Spleen (tissue), 11 donors: Measurements from ENCODE around the gene C9orf78. TPM values are rescaled to one million over a fixed set of nuclear protein-coding genes. Genes with fewer than 3 reads are reported as not detected.
"Not testable (repeated sequence)": the region's sequence is repeated elsewhere in the genome, so short reads cannot be mapped to it uniquely, and the experiment has no call there.

Source experiments
- DNase-seq: peaks from one replicate; pipeline ENCODE4 v3.0.0-alpha.2; 2020
- H3K27ac ChIP-seq, 8 donors: fragments of 200-600 bp; sonication (generic) in 7 of 8; 1 replicate in 4 of 8; 2 replicates in 4 of 8; pipeline versions ENCODE4 v1.5.0 to v1.8.0; 2016 to 2021; ENCODE audit warnings: inconsistent platforms in 4 of 8, mild to moderate bottlenecking in 4 of 8, moderate library complexity in 1 of 8
- H3K27me3 ChIP-seq, 7 donors: fragments of 200-600 bp; sonication (generic) in 6 of 7; replicated peaks in 1 of 7; 1 replicate in 4 of 7; 2 replicates in 3 of 7; pipeline versions ENCODE4 v1.5.0 to v1.8.0; 2016 to 2021; ENCODE audit warnings: inconsistent platforms in 3 of 7, mild to moderate bottlenecking in 1 of 7
- H3K36me3 ChIP-seq, 6 donors: fragments of 200-600 bp; sonication (generic) in 5 of 6; 1 replicate in 4 of 6; 2 replicates in 2 of 6; pipeline versions ENCODE4 v1.5.0 to v1.8.0; 2016 to 2021; ENCODE audit warnings: inconsistent platforms in 2 of 6
- H3K4me1 ChIP-seq, 6 donors: fragments of 200-600 bp; sonication (generic) in 5 of 6; 1 replicate in 3 of 6; 2 replicates in 3 of 6; pipeline versions ENCODE4 v1.5.0 to v1.8.0; 2016 to 2021; ENCODE audit warnings: inconsistent platforms in 3 of 6
- H3K4me3 ChIP-seq, 8 donors: fragments of 200-600 bp; sonication (generic) in 7 of 8; 1 replicate in 4 of 8; 2 replicates in 4 of 8; pipeline versions ENCODE4 v1.5.0 to v1.8.0; 2016 to 2021; ENCODE audit warnings: inconsistent platforms in 4 of 8, mild to moderate bottlenecking in 4 of 8, moderate library complexity in 2 of 8
- H3K9me3 ChIP-seq, 8 donors: fragments of 200-600 bp; sonication (generic) in 7 of 8; 1 replicate in 4 of 8; 2 replicates in 4 of 8; pipeline versions ENCODE4 v1.5.0 to v1.8.0; 2016 to 2021; ENCODE audit warnings: inconsistent platforms in 4 of 8
- CTCF ChIP-seq, 11 experiments: fragments of 200-600 bp in 7 of 11; fragments of 450-650 bp in 4 of 11; sonication (generic) in 4 of 11; IDR thresholded peaks in 8 of 11; conservative IDR thresholded peaks in 3 of 11; 1 replicate in 7 of 11; 2 replicates in 4 of 11; pipeline versions ENCODE4 v1.4.0 to v1.8.0; 2016 to 2021; ENCODE audit warnings: antibody characterized with exemption in 11 of 11, inconsistent platforms in 4 of 11, mild to moderate bottlenecking in 1 of 11
- POLR2A ChIP-seq, 3 donors: fragments of 450-650 bp; IDR thresholded peaks; one replicate each; pipeline ENCODE4 v1.5.1; 2017; ENCODE audit warnings: antibody characterized with exemption in 3 of 3, mild to moderate bottlenecking in 1 of 3
- POLR2AphosphoS5 ChIP-seq, 3 donors: sonication (generic); formaldehyde crosslinking; IDR thresholded peaks; one replicate each; pipeline ENCODE4 v1.5.1; 2017; ENCODE audit warnings: antibody characterized with exemption in 3 of 3
- WGBS, 5 donors: extraction: QIAGEN DNeasy Blood & Tissue Kit in 3 of 5; methylation state at CpG; one replicate each; pipeline versions ENCODE4 v1.1.5 to v1.1.7; 2013 to 2018; 5-methylcytosine and 5-hydroxymethylcytosine counted together
- intact Hi-C: fragments of 100-400 bp; cut with DNase I; formaldehyde crosslinking; loops from one replicate; pipeline ENCODE4 v1.15.0; 2023; ENCODE audit warnings: low total_unique reads
- polyA plus RNA-seq, 3 donors: library from polyadenylated mRNA; stranded (reverse); fragments of 200-250 nt; gene quantifications; one replicate each; pipeline ENCODE4 v1.2.1, GENCODE V29; 2013
- total RNA-seq, 7 donors: library from RNA; depleted of rRNA in 3 of 7; stranded (reverse); fragments of >200 nt in 3 of 7; fragmentation: NEBNext Ultra II Directional in 4 of 7; extraction: Animal tissue kit (Norgen Biotek cat#: 25700) in 4 of 7; gene quantifications; one replicate each; pipeline versions ENCODE4 v1.1.0 to v1.2.1, GENCODE V29; 2016 to 2021
- donor health status: healthy with polysubstance abuse.
- donor health status: DM: no; HTN: no; CAD: no; lungs with moderate emphysema.
- donor health status: DM: no; HTN: no; CAD: no.
- donor health status: Bipolar disorder and iron deficiency.
- donor health status: healthy.
- donor health status: DM: no; HTN: no; CAD: no.
- donor health status: DM: yes; HTN: yes; CAD: no.

Gene C9orf78
- total and polyA plus RNA-seq, 10 donors: 35.6 to 105 (median 48.7) TPM

- intact Hi-C loops: no loop called here
These were observed 40.5 kb downstream of the C9orf78 start for GRCh38 chr9:129794549-129794948.

GRCh38 chr9:129786481-129786880 lies 48.6 kb downstream of the C9orf78 start:
- DNase-seq: no peak
- Histone ChIP-seq H3K27ac (no peak overlapping the region), H3K27me3 (peaks cover 0 to 29% (median 0%) of the 10 kb centered on the region in 7 donors), H3K4me1 (peaks cover 0 to 20% (median 17%) of the 10 kb centered on the region in 6 donors), H3K4me3 (no peak overlapping the region), H3K36me3 (no peaks in the 10 kb centered on the region), H3K9me3 (no peaks in the 10 kb centered on the region)
- intact Hi-C loops: loop anchor here (10.0 kb wide), 1 partner anchor 142 kb away; the partner anchor contains the start of gene ASB6
- TF ChIP-seq CTCF (IDR thresholded peaks at IDR 0.05 in 8 of 11, conservative IDR thresholded peaks at IDR 0.05 in 3 of 11): no peak
- no peak for TF ChIP-seq POLR2A (IDR thresholded peaks at IDR 0.05)
- no peak for TF ChIP-seq POLR2AphosphoS5 (IDR thresholded peaks at IDR 0.05)
- WGBS, 5 donors: 76 to 87% (median 81%) methylated on average over 10 of the region's 10 CpGs

More at GRCh38 chr9:129794549-129794948, 40.5 kb downstream of the C9orf78 start:
- Histone ChIP-seq H3K9me3 (no peaks in the 10 kb centered on the region), H3K4me1 (peaks cover 0 to 12% (median 10%) of the 10 kb centered on the region in 6 donors), H3K27ac (no peak overlapping the region), H3K4me3 (no peak overlapping the region), H3K36me3 (no peaks in the 10 kb centered on the region), H3K27me3 (peaks cover 0 to 10% (median 0%) of the 10 kb centered on the region in 7 donors)
- DNase-seq: no peak
- TF ChIP-seq POLR2A (IDR thresholded peaks at IDR 0.05) (no peak), CTCF (IDR thresholded peaks at IDR 0.05 in 8 of 11, conservative IDR thresholded peaks at IDR 0.05 in 3 of 11) (no peak), POLR2AphosphoS5 (IDR thresholded peaks at IDR 0.05) (no peak)
- WGBS, 5 donors: 82 to 91% (median 88%) methylated on average over 8 of the region's 8 CpGs

GRCh38 chr9:129785866-129786265 lies 49.2 kb downstream of the C9orf78 start:
- Histone ChIP-seq H3K4me1 (peaks cover 0 to 20% (median 17%) of the 10 kb centered on the region in 6 donors), H3K27me3 (peaks cover 0 to 29% (median 0%) of the 10 kb centered on the region in 7 donors), H3K9me3 (no peaks in the 10 kb centered on the region), H3K4me3 (no peak overlapping the region), H3K36me3 (no peaks in the 10 kb centered on the region), H3K27ac (no peak overlapping the region)
- whole genome bisulfite sequencing, 5 donors: 81 to 96% (median 93%) methylated on average over 1 of the region's 1 CpG
- DNase-seq: no peak
- intact Hi-C loops: loop anchor here (10.0 kb wide), 1 partner anchor 141 kb away; the partner anchor contains the start of gene ASB6
- TF ChIP-seq POLR2AphosphoS5 (IDR thresholded peaks at IDR 0.05) (no peak), CTCF (IDR thresholded peaks at IDR 0.05 in 8 of 11, conservative IDR thresholded peaks at IDR 0.05 in 3 of 11) (no peak), POLR2A (IDR thresholded peaks at IDR 0.05) (no peak)

GRCh38 chr9:129784970-129785369 lies 50.1 kb downstream of the C9orf78 start:
- not testable (repeated sequence) for DNase-seq, H3K9me3 ChIP-seq, H3K27ac ChIP-seq, H3K36me3 ChIP-seq, H3K4me3 ChIP-seq
- Histone ChIP-seq H3K27me3 (peaks cover 0 to 29% (median 0%) of the 10 kb centered on the region in 7 donors), H3K4me1 (peaks cover 0 to 17% (median 11%) of the 10 kb centered on the region in 6 donors)
- WGBS, 5 donors: 68 to 75% (median 69%) methylated on average over 11 of the region's 11 CpGs
- intact Hi-C loops: loop anchor here (5.0 to 10.0 kb wide), 2 partner anchors 140 to 653 kb away; partner anchors contain the start of gene ASB6
